Sigmoid colon (tissue), 4 donors: ENCODE measurements around the gene SNX3.

Source experiments
- CTCF ChIP-seq, 4 experiments: fragments of 450-650 bp in 3 of 4; fragments of 200-600 bp in 1 of 4; IDR thresholded peaks; one replicate each; pipeline ENCODE4 v1.5.1; 2016 to 2019; ENCODE audit warnings: antibody characterized with exemption in 4 of 4, mild to moderate bottlenecking in 3 of 4, moderate library complexity in 2 of 4
- EP300 ChIP-seq, 4 donors: sonication (generic); formaldehyde crosslinking; IDR thresholded peaks; one replicate each; pipeline ENCODE4 v1.6.1; 2017; ENCODE audit warnings: antibody characterized with exemption in 4 of 4
- POLR2A ChIP-seq, 2 donors: fragments of 450-650 bp; IDR thresholded peaks; one replicate each; pipeline ENCODE4 v1.6.1; 2016; ENCODE audit warnings: antibody characterized with exemption in 2 of 2, mild to moderate bottlenecking in 2 of 2, moderate library complexity in 2 of 2
- POLR2AphosphoS5 ChIP-seq, 4 donors: sonication (generic); formaldehyde crosslinking; IDR thresholded peaks; one replicate each; pipeline ENCODE4 v1.6.1; 2017; ENCODE audit warnings: antibody characterized with exemption in 4 of 4

GRCh38 chr6:108193835-108194234, 67.0 kb downstream of the SNX3 start:
- TF ChIP-seq CTCF (IDR thresholded peaks at IDR 0.05) = no peak
- no peak for TF ChIP-seq POLR2A (IDR thresholded peaks at IDR 0.05)
- TF ChIP-seq POLR2AphosphoS5 (IDR thresholded peaks at IDR 0.05) = no peak
- no peak for TF ChIP-seq EP300 (IDR thresholded peaks at IDR 0.05)
